H4 (cell line): ENCODE measurements around the gene PLXNA1. TPM values are rescaled to one million over a fixed set of nuclear protein-coding genes. Genes with fewer than 3 reads are reported as not detected.

ENCODE experiments used
- total RNA-seq: library from RNA; depleted of rRNA; stranded (reverse); fragments of >200 nt; shearing (Covaris generic); gene quantifications from 2 replicates; pipeline ENCODE4 v1.2.3, GENCODE V29; 2014; rRNA removed

The PLXNA1 gene
- total RNA-seq, 1 experiment from 2014 or later: 15.9 TPM

Other genes with a start within 250 kb of the PLXNA1 start
- not detected in 2 replicates for gene PRR23E, start 210.0 kb downstream of the PLXNA1 start, total RNA-seq